ENCODE measurements around the gene BPGM.

The BPGM gene

DNA sequence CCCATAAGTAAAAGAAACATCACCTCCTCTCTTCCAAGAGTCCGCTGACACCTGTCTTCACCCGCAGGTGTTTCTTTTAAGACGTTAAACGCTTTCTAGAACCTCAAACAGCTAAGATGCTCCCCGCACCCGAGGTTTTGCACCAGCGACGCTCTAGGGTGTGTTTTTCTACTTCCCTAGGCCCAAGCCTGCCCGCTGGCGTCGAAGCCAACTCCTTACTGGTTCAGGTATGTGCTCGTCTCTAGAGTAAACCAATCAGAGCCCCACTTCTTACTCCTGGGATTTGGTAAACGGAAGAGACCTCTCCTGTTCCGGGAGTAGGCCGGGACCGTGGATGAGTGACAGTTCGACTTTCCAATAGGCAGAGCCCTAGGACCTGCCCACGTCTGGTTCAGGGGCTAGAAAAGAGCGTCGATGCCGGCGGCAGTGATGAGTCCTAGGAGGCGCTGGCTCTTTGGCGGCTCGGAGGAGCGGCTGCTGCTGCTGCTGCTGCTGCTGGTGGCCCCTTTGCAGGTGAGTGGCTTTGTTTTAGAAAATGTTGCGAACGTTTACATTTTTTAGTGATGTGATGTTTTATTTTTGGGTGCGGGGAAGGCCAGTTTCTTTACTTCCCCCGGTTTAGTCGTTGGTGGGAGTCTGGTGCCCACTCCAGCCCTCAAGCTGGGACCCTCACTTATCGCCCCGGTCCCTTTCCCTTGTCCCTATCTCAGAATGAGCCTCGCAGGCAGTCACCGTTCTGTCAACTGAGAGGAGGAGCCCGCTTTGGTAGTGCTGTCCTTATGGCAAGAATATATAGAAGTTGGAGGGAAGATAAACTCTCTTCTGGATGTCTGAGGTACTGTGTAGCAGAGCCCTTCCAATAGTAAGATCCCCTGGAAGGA, at the start of gene BPGM:
BPGM (plus strand) TSS at position 429 of the 881 bp plus-strand sequence. CDS start 14,655 bp downstream, outside the sequence.
- peak; percentile 93 for DNase-seq (ENCODE audit: low read depth)

DNA sequence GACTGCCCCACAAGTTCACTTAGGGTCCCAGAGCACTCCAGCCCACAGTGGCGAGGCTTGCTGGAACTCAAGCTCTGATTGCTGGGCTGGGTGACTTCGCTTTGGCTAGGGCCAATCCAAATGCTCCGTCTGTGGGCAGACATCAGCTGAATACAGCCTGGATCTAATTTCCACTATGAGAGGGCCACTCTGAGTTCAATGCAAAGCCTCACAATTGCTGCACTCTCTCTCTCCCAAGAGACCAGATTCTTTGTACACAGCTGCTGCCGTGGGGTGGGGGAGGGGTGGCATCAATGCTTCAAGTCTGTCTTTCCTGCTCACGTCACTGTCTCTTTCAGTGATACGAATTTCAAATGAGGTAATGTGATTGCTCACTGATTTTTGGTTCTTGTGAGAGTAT, 47.3 kb upstream of the BPGM start:
- no peak for DNase-seq (ENCODE audit: low read depth)

DNA sequence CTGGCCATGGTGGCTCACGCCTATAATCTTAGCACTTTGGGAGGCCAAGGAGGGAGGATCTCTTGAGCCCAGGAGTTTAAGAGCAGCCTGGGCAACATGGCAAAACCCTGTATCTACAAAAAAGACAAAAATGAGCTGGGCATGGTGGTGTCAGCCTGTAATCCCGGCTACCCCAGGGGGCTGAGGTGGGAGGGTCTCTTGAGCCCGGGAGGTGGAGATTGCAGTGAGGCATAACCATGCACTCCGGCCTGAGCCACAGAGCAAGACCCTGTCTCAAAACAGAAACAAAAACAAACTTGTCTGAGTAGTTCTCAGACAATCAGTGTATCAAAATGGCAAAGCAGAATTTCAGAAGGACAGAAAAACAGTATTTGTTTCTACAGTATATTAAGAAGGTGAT, 45.2 kb upstream of the BPGM start:
- DNase-seq (ENCODE audit: low read depth), result no peak

DNA sequence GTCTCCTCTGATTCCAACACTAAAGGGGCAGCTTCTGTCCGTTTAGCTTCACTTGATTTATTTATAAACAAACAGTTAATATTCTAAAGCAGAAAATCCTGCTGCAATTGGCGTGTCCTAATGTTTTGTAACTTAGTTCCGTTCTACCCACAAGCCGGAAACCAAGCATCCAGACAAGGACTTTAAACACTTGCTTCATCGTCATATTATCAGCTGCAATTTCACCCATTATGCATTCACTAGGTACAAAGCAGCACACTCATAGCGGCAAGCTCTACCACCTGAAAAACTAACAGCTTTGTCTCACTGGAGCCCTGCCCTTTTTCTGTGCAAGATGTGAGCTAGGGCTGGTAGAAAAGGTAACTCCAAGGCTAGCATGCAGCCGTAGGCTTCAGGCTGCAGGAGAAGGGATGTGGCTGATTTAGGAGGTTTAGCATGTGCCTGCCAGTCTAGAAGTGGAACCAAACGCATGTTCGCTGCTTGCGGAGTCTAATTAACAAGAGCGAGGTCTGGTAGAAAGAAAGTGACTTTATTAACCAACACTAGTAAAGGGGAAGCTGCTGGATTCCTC, 43.7 kb upstream of the BPGM start:
- DNase-seq (ENCODE audit: low read depth), result no peak

DNA sequence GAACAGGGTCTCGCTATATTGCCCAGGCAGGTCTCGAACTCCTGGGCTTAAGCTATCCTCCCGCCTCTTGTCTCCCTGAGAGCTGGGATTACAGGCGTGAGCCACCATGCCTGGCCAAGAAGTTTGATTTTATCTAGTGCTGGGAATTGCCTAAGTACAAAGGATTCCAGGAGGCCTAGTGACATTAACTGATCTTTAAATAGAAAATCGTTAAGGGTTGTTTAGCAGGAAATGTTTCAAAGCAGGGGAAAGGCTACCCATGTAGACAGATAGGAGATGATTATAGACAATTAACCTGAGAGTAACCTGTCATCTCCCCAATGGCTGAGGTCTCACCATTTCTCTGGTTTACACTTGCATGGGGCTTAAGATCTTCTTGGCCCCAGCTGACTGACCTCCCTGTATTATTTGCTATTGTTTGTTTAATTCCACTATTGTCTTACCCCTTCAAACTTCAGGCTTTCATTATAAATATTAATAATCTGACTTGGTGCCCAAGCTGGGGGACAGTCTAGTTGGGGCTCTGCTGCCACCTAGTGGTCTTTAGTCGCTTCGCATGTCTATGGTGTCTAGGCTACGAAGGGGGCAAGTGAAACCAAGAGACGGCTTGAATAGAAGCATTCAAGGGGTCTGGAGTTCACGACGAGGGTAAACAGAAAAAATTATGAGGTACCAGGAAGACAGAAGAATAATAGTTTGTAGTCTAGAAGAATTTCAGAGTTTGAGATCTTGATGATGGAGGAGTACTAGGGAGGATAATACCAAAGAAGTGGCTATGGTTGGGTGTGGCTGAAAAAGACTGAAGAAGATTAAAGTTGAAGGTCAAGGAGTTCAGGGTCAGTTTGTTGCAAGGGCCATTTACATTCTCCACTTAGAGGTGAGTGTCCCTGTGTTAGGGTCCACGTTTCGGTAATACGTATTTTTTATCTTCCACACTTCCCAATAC, 40.4 kb upstream of the BPGM start:
- peak; percentile 18 for DNase-seq (ENCODE audit: low read depth)

DNA sequence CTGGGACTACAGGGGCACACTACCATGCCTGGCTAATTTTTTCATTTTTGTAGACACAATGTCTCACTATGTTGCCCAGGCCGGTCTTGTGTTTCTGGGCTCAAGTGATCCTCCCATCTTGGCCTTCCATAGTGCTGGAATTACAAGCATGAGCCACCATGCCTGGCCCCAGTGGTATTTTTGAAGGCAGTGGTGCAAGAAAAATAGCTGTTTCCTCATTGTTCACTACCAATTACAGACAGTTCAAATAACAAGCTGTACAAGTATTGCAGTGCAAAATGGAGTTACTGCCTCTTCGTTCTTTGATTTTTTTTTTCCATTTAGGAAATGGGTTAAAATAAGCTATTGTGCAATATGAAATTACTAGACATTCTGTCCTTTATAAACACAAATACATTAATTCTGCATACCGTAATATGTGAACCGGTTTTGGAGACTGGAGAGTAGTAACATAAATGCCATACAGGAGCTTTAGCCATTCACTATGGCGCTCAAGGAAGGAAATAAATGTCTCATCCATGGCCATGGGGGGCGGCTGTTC, 35.0 kb upstream of the BPGM start:
- no peak for DNase-seq (ENCODE audit: low read depth)

DNA sequence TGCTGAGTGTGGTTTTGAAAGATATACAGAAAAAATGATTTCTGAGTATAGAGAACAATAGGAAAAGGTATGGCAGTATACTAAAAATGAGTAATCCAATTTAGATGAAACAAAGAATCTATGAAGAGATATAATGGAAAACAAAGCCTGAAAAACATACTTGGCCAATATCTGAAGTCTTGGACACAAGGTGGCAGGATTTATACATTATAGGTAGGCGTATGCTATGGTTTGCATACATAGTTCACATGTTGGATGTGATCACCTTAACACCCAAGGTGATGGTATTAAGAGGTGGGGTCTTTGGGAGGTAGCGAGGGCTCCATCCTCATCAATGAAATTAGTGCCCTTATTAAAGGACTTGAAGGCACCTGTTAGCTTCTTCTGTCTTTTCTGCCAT, 34.5 kb upstream of the BPGM start:
- no peak for DNase-seq (ENCODE audit: low read depth)

DNA sequence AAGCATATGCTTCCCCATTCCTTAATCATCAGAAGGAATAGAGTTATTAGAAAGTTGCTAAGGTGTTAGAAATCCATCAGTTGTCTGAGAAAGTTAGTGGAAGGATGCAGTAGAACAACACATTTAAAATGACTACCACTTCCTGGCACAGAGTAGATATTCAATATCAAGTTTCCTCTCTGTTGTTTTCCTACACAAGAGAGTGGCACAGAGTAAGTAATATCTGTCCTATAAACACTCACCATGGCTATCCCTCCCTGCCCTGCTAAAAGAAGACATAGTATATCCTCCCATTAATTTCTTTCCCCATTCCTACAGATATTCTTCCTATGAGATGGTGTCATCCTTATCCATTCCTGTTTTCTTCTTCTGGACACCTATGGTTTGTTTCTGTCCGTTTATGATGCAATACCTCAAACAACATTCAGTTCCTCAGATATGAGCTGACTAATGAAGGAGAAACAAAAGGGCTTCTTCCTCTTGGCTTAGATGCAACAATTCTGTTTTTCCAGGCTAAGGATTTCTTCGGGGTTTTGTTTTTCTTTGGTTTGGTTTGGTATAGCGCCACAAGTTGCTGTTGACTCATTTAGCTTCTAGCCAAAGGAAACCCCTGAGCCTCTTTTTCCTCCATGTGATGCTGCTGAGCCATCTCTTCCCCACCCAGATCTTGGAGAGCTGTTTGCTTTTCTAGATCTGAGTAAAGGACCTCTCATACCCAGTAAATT, 32.9 kb upstream of the BPGM start:
- DNase-seq (ENCODE audit: low read depth), result no peak

DNA sequence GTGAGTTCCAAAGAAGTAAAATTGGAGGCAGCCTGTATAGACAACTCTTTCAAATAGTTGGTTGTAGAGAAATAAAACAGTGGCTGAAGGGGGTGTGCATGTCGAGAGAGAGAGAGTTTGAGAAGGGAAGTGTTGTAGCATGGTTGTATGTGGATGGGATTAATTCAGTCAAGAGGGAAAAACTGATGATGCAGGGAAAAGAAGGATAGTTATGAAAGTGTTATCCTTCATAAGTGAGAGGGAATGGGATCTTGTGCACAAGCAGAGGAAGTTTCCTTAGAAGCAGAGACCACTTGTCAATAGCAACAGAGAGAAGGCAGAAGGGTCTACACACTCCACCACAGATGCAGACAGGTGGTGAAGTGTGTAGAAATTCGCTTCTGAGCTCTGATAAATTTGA, 30.0 kb upstream of the BPGM start:
- DNase-seq (ENCODE audit: low read depth), result no peak

DNA sequence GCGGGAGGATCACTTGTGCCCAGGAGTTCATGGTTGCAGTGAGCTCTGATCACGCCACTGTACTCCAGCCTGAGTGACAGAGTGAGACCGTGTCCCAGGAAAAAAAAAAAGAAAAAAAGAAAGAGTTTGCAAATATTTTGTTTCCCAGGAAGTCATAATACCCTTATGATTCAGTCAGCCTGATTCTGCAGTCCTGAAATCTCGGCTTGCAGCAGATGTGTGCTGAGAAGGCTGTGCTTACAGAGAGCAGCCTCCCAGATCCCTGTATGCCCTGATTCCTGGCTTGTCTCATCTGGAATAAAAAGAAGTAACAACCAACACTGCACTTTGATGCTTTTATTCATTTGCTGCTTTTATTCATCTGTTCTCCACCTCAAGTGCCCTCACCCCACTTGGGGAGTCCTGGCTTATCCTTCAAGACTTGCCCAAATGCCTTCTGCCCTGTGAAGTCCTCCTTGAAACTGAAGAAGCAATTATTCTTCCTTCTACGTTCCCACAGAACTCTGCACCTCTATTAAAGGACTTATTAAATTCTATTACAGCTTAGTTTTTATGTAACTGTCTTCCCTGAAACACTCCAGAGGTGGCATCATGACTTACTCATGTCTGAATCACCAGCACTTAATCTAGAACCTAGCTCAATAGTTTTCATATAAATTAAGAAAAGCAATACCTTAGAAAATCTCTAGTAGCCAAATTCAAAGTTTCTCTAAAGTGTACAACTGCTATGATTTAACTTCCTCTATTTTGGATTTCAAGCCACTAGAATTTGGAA, 27.7 kb upstream of the BPGM start:
- DNase-seq (ENCODE audit: low read depth), result no peak

DNA sequence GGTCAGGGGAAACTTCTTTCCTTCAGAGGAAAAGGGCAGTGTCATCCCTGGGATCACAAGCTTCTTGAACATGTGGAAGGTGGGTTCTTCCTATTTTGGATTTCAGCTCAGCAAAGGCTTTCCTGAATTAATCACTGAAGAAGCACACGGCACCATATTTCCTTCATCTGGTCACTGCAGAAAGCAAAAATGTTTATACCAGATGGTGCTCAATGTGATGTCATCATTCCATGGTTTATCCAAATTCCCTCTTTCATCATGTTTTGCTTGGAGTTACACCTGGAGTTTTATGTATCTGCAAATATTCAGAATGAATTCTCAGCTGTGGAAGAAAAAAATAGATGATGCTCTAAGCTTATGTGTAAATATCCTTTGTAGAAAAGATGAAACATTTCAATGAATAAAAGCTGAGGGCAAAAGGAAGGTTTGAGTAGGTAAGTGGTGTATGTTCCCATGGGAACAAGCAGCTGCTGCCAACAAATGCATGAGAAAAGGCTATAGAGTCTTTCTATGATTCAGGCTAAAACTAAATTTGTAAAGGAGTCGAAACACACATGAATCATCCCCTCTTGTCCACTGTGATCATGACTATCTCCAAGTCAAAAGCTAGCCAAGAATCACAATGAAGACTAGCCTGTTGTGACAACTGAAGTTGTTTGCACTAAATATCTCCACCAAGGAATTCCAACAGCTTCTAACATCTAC, 26.9 kb upstream of the BPGM start:
- DNase-seq (ENCODE audit: low read depth), result no peak

DNA sequence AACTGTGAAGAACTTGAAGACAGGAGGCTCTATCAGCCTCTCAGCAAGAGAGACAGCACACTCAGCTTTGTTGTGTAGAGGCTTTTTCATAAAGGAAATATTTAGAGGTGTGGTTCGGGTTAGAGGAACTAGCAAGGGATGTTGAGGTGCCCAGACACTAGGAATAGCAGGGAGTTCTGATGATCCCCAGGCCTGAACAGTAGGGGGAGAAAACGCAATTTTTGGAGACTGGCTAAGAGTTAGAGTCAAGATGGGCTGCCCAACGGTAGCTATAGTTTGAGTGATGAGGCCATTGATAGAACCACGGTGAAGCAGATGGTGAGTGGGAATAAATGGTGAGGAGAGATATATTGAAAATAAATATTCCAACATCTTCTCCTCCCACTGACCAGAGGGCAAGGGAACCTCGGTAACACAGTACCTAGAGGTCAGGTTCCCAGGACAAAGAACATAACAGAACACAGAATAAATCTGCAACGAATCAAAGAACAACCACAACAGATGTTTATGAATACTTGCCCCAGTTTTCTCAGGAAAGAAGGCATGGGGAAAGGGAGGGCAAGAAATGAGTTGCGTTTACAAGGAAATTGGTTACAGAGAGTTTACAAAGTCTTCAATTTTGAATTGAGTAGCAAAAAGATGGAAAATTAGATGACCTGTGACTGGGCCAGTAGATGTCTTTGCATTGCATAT, 24.2 kb upstream of the BPGM start:
- DNase-seq (ENCODE audit: low read depth), result no peak

DNA sequence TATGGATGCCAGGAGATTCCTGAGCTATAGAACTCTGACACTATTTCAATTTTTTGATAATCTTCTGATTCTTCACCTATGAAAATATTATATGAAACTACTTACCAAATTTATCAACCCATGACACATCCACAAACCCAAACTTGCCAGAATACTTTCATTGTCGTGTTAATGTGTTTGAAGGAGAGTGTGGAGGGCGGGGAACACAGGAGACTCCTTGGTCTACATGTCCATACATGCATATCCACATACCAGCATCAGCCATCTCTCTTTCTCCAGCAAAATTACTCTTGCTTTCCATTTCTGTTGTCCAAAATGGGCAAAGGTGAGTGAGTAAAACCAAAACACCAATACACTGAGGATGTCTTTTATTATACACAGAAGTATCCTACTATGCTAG, 23.5 kb upstream of the BPGM start:
- DNase-seq (ENCODE audit: low read depth), result no peak

DNA sequence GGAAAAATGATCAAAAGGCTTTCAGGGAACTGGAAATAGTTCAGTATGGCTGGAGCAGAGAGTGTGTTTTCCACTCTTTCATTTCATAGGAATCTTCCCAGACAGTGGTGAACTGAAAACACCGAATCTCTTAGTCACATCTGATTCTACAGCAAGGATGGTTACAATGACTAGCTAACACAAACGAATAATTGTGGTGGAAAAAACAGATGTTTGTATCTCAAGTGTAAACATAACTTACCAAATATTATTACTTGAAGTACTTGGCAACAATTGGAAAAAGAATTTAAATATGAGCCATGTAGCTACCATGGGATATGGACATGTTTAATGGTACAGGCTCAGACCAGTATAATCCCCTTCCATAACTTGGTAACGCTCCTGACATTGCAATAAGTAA, 21.1 kb upstream of the BPGM start:
- DNase-seq (ENCODE audit: low read depth), result no peak

DNA sequence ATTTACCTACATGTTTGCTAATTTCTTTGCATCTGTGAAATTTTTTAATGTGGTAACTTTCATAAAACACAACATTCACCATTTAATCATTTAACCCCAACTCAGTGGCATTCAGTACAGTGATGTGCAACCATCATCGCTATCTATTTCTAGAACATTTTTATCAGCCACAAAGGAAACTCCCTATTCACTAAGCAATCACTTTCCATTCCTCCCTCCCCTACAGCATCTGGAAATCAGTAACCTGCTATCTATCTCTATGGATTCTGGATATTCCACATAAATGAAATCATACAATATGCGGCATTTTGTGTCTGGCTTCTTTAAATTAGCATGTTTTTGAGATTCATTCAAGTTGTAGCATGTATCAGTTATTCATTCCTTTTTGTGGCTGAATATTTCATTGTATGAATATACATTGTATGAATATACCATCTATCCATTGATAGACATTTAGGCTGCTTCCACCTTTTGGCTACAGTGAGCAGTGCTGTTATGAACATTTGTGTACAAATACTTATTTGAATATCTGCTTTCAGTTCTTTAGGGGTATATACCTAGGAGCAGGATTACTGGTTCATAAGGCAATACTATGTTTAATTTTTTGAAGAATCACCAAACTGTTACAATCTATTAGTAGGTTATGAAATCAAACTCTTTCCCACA, 19.4 kb upstream of the BPGM start:
- no peak for DNase-seq (ENCODE audit: low read depth)

DNA sequence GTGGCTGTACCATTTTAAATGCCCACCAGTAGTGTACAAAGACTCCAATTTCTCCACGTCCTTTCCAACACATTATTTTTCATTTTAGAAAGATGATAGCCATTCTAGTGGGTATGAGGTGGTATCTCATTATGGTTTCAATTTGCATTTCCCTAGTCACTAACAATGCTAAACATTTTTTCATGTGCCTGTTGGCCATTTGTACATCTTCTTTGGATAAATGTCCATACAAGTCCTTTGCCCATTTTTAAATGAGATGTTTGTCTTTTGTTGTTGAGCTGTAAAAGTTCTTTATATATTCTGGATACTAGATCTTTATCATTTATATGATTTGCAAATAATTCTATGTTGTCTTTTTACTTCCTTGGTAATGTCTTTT, 18.9 kb upstream of the BPGM start:
- DNase-seq (ENCODE audit: low read depth), result no peak

DNA sequence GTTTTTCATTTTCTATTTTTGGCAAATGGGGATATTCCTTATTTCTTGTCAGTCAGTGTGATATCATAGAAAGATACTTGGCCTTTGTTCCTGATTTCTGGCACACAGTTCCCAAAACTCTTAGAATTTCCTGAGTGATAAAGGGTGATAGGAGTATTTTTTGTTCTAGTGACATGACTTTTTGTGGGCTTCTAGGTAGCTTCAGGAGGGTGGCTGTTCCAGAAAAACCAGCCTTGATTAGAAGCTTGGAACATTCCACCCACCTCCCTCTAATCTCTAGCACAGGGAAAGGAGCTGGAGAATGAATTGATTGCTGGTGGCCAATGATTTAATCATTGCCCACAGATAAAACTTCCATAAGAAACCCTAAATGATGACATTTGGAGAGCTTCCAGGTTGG, 17.2 kb upstream of the BPGM start:
- DNase-seq (ENCODE audit: low read depth), result no peak

DNA sequence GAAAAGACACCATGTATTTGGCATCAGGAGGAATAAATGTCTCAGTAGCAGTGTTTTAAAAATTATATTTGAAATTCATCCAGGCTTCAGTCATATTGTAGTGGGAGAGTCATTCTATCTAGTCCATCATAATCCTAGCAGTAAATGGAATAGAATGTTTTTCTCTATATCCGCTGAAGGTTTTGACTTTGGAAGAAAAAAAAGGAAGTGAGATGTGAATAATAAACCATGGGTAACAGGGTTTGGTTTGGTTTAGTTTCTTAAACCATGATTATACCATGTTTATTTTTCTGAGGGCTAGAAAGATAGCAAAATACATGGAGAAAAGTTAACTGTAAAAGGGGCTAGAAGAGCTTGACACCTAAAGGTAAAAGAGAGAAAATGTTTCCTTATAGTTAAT, 16.4 kb upstream of the BPGM start:
- DNase-seq (ENCODE audit: low read depth), result no peak

DNA sequence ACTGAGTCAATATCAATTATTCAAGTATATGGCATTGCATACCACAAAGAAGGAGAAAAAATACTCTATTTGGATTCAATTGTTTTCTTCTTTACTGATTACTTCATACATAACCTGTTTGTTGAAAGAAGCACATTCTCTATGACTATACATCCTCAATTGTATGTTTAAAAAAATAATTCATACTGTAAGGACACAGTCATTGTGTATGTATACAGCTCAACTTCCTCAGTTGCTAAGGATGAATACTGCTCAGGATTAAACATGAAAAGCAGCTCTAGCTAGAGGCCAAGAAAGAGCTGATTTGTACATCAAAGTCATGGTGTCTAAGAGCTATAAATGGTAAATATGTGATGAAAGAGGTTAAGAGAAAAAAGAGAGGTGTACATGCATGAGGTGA, 15.8 kb upstream of the BPGM start:
- no peak for DNase-seq (ENCODE audit: low read depth)

Measured in CMK (cell line).